D721Med (cell line): Measurements from ENCODE around the gene MRPS12.

Experiments used
- DNase-seq: peaks from one replicate; pipeline ENCODE4 v3.0.0; 2011; ENCODE audit warnings: low spot score; ENCODE audit not compliant: insufficient read length
- FAIRE-seq: peaks from 2 replicates; lab custom pipeline; 2011; peaks lifted over from hg19 to GRCh38; lab: Jason Lieb, UNC
- TF ChIP-seq, protein P1 (sequence below): IDR thresholded peaks from 2 replicates; pipeline ENCODE4 v1.5.1; 2012; ENCODE audit warnings: mild to moderate bottlenecking, control low read depth; ENCODE audit not compliant: insufficient read depth; ENCODE audit errors: missing control alignments

Gene MRPS12

GRCh38 chr19:38970664-38971532, 40.2 kb downstream of the MRPS12 start:
- DNase-seq (no peak), FAIRE-seq (no peak)
- TF ChIP-seq, protein P1, sequence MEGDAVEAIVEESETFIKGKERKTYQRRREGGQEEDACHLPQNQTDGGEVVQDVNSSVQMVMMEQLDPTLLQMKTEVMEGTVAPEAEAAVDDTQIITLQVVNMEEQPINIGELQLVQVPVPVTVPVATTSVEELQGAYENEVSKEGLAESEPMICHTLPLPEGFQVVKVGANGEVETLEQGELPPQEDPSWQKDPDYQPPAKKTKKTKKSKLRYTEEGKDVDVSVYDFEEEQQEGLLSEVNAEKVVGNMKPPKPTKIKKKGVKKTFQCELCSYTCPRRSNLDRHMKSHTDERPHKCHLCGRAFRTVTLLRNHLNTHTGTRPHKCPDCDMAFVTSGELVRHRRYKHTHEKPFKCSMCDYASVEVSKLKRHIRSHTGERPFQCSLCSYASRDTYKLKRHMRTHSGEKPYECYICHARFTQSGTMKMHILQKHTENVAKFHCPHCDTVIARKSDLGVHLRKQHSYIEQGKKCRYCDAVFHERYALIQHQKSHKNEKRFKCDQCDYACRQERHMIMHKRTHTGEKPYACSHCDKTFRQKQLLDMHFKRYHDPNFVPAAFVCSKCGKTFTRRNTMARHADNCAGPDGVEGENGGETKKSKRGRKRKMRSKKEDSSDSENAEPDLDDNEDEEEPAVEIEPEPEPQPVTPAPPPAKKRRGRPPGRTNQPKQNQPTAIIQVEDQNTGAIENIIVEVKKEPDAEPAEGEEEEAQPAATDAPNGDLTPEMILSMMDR: no peak

- TF ChIP-seq, protein P1: no peak
- no peak for DNase-seq
- no peak for FAIRE-seq
These were observed 40.9 kb downstream of the MRPS12 start for GRCh38 chr19:38971672-38972071.

GRCh38 chr19:38974624-38975213, 44.0 kb downstream of the MRPS12 start:
- TF ChIP-seq, protein P1: no peak
- no peak for DNase-seq
- FAIRE-seq: no peak

GRCh38 chr19:38975214-38975860, 44.6 kb downstream of the MRPS12 start, which contains the start of gene FBXO17:
Gene FBXO17, minus strand, starts transcription at chr19:38975742. Its CDS starts 25,423 bp downstream, at chr19:38950319.
- no peak for DNase-seq
- FAIRE-seq: no peak
- TF ChIP-seq, protein P1: no peak

DNA sequence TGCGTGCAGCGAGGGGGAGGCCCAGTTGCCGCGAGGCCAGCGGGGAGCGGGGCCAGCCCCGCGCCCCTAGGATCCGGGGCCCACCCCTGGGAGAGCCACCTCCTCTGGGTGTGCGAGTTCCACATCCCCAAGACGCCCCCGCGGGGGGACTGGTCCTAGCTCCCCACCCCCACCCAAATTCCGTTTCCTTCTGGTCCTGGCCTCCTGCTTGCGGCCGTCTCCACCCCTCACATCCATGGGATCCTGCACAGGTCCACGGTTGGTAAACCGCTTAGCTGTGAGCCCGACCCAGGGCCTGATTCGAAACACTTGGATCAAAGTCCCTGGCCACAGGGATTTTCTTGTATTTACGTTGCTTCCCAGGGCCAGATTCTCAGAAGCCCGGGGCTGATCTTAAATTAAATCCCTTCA, 45.1 kb downstream of the MRPS12 start:
- FAIRE-seq (no peak), DNase-seq (no peak)
- TF ChIP-seq, protein P1: no peak

DNA sequence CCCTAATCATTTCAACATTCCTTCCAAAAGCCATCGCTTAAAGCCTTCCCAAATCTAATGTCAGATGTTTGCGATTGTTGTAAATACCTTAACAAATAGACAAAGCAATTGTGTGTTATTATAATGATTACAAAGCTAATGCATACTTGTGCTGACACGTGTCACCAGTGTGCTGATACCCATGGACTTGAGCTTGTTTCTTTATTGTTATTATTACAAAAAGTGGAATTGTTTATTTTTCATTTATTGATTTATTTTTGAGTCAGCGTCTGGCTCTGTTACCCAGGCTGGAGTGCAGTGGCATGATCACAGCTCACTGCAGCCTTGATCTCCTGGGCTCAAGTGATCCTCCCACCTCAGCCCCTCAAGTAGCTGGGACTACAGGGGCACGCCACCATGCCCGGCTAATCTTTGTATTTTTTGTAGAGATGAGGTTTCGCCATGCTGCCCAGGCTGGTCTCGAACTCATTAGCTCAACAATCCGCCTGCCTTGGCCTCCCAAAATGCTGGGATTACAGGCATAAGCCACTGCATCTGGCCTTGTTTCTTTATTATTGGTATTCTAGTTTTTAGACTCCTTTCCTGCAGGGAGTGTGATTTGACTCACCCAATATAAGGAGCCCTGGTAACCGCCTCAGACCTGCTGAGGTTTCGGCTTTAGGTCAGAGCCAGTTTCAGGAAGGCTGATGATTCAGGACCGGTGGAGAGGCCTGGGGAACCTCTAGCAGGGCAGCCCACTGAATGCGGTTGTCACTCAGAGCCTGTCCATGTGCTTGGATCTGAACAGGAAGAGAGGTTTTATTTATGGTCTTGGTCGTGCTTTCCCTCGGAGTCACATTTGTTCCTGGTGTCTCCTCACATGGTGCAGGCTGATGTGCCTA, 46.9 kb downstream of the MRPS12 start:
- TF ChIP-seq, protein P1: no peak
- FAIRE-seq (no peak), DNase-seq (no peak)
